Activated CD8-positive, alpha-beta memory T cell treated with anti-CD3 and anti-CD28 coated beads, Interleukin-2, amount 10 ng/mL, durations not matched to agents 7 days and 5 days (primary cell): Measurements from ENCODE around the gene TMC3. TPM values are rescaled to one million over a fixed set of nuclear protein-coding genes. Genes with fewer than 3 reads are reported as not detected.

ENCODE experiments used
- ATAC-seq: fragments of 150-1000 bp; cut with Tn5 transposase; one replicate; pipeline ENCODE4 v1.10.0; 2021; ENCODE audit warnings: moderate library complexity
- CTCF ChIA-PET: fragments of 350-600 bp; sonication (Branson Sonifier 250); formaldehyde crosslinking; loops from one replicate; lab custom pipeline; 2021; ENCODE audit warnings: antibody characterized with exemption; lab: Charles Lee
- DNase-seq: peaks from one replicate; pipeline ENCODE4 v3.0.0-alpha.2; 2020
- H3K27ac Mint-ChIP-seq: one replicate; pipeline ENCODE4 v1.8.0; 2021; ENCODE audit warnings: mild to moderate bottlenecking, mixed read lengths
- H3K27me3 Mint-ChIP-seq: one replicate; pipeline ENCODE4 v1.8.0; 2021; ENCODE audit warnings: mixed read lengths
- H3K36me3 Mint-ChIP-seq: one replicate; pipeline ENCODE4 v1.8.0; 2021; ENCODE audit warnings: mild to moderate bottlenecking, mixed read lengths
- H3K4me1 Mint-ChIP-seq: one replicate; pipeline ENCODE4 v1.8.0; 2021; ENCODE audit warnings: mixed read lengths
- H3K4me3 Mint-ChIP-seq: one replicate; pipeline ENCODE4 v1.8.0; 2021; ENCODE audit warnings: mild to moderate bottlenecking, moderate library complexity, mixed read lengths
- H3K9me3 Mint-ChIP-seq: one replicate; pipeline ENCODE4 v1.8.0; 2022; ENCODE audit warnings: low read depth, mixed read lengths
- total RNA-seq, 2 experiments: library from RNA; stranded (reverse); gene quantifications; one replicate each; pipeline ENCODE4 v1.2.3, GENCODE V29; 2021

The TMC3 gene
- total RNA-seq, 2 experiments from 2014 or later = not detected

GRCh38 chr15:81400640-81401236 lies 26.7 kb upstream of the TMC3 start:
- Mint-ChIP-seq H3K4me3 (no peak overlapping the region), H3K27me3 (peaks cover 2% of the 10 kb centered on the region), H3K4me1 (peaks cover 2% of the 10 kb centered on the region), H3K27ac (no peak overlapping the region), H3K9me3 (no peaks in the 10 kb centered on the region), H3K36me3 (no peaks in the 10 kb centered on the region)
- ATAC-seq (no peak), DNase-seq (no peak)
- CTCF ChIA-PET = interaction anchor here (0.8 to 4.3 kb wide), 12 partner anchors 9 to 294 kb away, joined by 3 to 34 read pairs (median 4); no protein-coding TSS in a partner anchor

GRCh38 chr15:81398910-81399551 lies 25.0 kb upstream of the TMC3 start:
- CTCF ChIA-PET = interaction anchor here (1.2 to 4.3 kb wide), 9 partner anchors 11 to 244 kb away, joined by 3 to 34 read pairs (median 3); no protein-coding TSS in a partner anchor
- H3K27me3 Mint-ChIP-seq = peaks cover 2% of the 10 kb centered on the region
- no peak overlapping the region for H3K4me3 Mint-ChIP-seq
- ATAC-seq (no peak), DNase-seq (no peak)
- no peaks in the 10 kb centered on the region for H3K36me3 Mint-ChIP-seq
- no peaks in the 10 kb centered on the region for H3K9me3 Mint-ChIP-seq
- no peak overlapping the region for H3K27ac Mint-ChIP-seq
- peaks cover 2% of the 10 kb centered on the region for H3K4me1 Mint-ChIP-seq

- Mint-ChIP-seq H3K27me3 (peaks cover 2% of the 10 kb centered on the region), H3K4me3 (no peak overlapping the region), H3K36me3 (no peaks in the 10 kb centered on the region), H3K4me1 (peaks cover 2% of the 10 kb centered on the region), H3K9me3 (no peaks in the 10 kb centered on the region), H3K27ac (no peak overlapping the region)
- CTCF ChIA-PET = interaction anchor here (1.2 to 4.3 kb wide), 5 partner anchors 59 to 132 kb away, joined by 3 to 34 read pairs (median 3); no protein-coding TSS in a partner anchor
- ATAC-seq = no peak
- no peak for DNase-seq
Observed at GRCh38 chr15:81398456-81398855, 24.4 kb upstream of the TMC3 start.

GRCh38 chr15:81394603-81395002 lies 20.6 kb upstream of the TMC3 start:
- Mint-ChIP-seq H3K4me3 (no peak overlapping the region), H3K27ac (no peak overlapping the region), H3K36me3 (no peaks in the 10 kb centered on the region), H3K9me3 (no peaks in the 10 kb centered on the region), H3K27me3 (no peaks in the 10 kb centered on the region), H3K4me1 (no peaks in the 10 kb centered on the region)
- DNase-seq = no peak
- no peak for ATAC-seq
- CTCF ChIA-PET = interaction anchor here (1.2 to 3.8 kb wide), 3 partner anchors 10 to 127 kb away, joined by 3 to 25 read pairs (median 12); no protein-coding TSS in a partner anchor

GRCh38 chr15:81391657-81392056 lies 17.6 kb upstream of the TMC3 start:
- ATAC-seq (no peak), DNase-seq (no peak)
- Mint-ChIP-seq H3K27me3 (no peaks in the 10 kb centered on the region), H3K9me3 (no peaks in the 10 kb centered on the region), H3K4me1 (no peaks in the 10 kb centered on the region), H3K27ac (no peak overlapping the region), H3K36me3 (no peaks in the 10 kb centered on the region), H3K4me3 (no peak overlapping the region)
- CTCF ChIA-PET = interaction anchor here (3.1 to 3.8 kb wide), 2 partner anchors 117 to 124 kb away, joined by 12 to 25 read pairs; no protein-coding TSS in a partner anchor

- no peak for DNase-seq
- Mint-ChIP-seq H3K27me3 (no peaks in the 10 kb centered on the region), H3K36me3 (no peaks in the 10 kb centered on the region), H3K4me3 (no peak overlapping the region), H3K27ac (no peak overlapping the region), H3K9me3 (no peaks in the 10 kb centered on the region), H3K4me1 (peaks cover 8% of the 10 kb centered on the region)
- ATAC-seq = no peak
- CTCF ChIA-PET = interaction anchor here (1.2 kb wide), 1 partner anchor 113 kb away, joined by 3 read pairs; no protein-coding TSS in a partner anchor
Observed at GRCh38 chr15:81388436-81388770, 14.4 kb upstream of the TMC3 start.

- CTCF ChIA-PET = interaction anchor here (0.5 to 1.2 kb wide), 2 partner anchors 112 to 156 kb away, joined by 3 read pairs; no protein-coding TSS in a partner anchor
- Mint-ChIP-seq H3K9me3 (no peaks in the 10 kb centered on the region), H3K27ac (no peak overlapping the region), H3K27me3 (no peaks in the 10 kb centered on the region), H3K4me1 (peaks cover 8% of the 10 kb centered on the region), H3K4me3 (no peak overlapping the region), H3K36me3 (no peaks in the 10 kb centered on the region)
- ATAC-seq = no peak
- no peak for DNase-seq
Observed at GRCh38 chr15:81387621-81388435, 13.8 kb upstream of the TMC3 start.

- Mint-ChIP-seq H3K9me3 (no peaks in the 10 kb centered on the region), H3K4me1 (peaks cover 8% of the 10 kb centered on the region), H3K36me3 (no peaks in the 10 kb centered on the region), H3K27ac (no peak overlapping the region), H3K4me3 (no peak overlapping the region), H3K27me3 (no peaks in the 10 kb centered on the region)
- CTCF ChIA-PET = interaction anchor here (0.5 kb wide), 1 partner anchor 155 kb away, joined by 3 read pairs; no protein-coding TSS in a partner anchor
- ATAC-seq (no peak), DNase-seq (no peak)
Observed at GRCh38 chr15:81386947-81387346, 12.9 kb upstream of the TMC3 start.

- peaks cover 8% of the 10 kb centered on the region for H3K4me1 Mint-ChIP-seq
- no peaks in the 10 kb centered on the region for H3K36me3 Mint-ChIP-seq
- no peak overlapping the region for H3K4me3 Mint-ChIP-seq
- no peak overlapping the region for H3K27ac Mint-ChIP-seq
- H3K27me3 Mint-ChIP-seq = no peaks in the 10 kb centered on the region
- no peaks in the 10 kb centered on the region for H3K9me3 Mint-ChIP-seq
- DNase-seq = no peak
- ATAC-seq = no peak
- CTCF ChIA-PET = no interaction called here
Observed at GRCh38 chr15:81385721-81386076, 11.7 kb upstream of the TMC3 start.

- H3K9me3 Mint-ChIP-seq = no peaks in the 10 kb centered on the region
- no peaks in the 10 kb centered on the region for H3K27me3 Mint-ChIP-seq
- CTCF ChIA-PET = no interaction called here
- H3K36me3 Mint-ChIP-seq = no peaks in the 10 kb centered on the region
- H3K4me1 Mint-ChIP-seq = peaks cover 11% of the 10 kb centered on the region
- ATAC-seq = no peak
- H3K27ac Mint-ChIP-seq = no peak overlapping the region
- no peak overlapping the region for H3K4me3 Mint-ChIP-seq
- DNase-seq = no peak
Observed at GRCh38 chr15:81384891-81385720, 11.1 kb upstream of the TMC3 start.

- peaks cover 11% of the 10 kb centered on the region for H3K4me1 Mint-ChIP-seq
- H3K27ac Mint-ChIP-seq = no peak overlapping the region
- ATAC-seq (no peak), DNase-seq (no peak)
- CTCF ChIA-PET = interaction anchor here (0.7 to 1.5 kb wide), 3 partner anchors 11 to 115 kb away, joined by 3 read pairs; no protein-coding TSS in a partner anchor
- H3K9me3 Mint-ChIP-seq = no peaks in the 10 kb centered on the region
- H3K36me3 Mint-ChIP-seq = no peaks in the 10 kb centered on the region
- H3K4me3 Mint-ChIP-seq = no peak overlapping the region
- H3K27me3 Mint-ChIP-seq = peaks cover 2% of the 10 kb centered on the region
Observed at GRCh38 chr15:81381720-81382119, 7.7 kb upstream of the TMC3 start.

GRCh38 chr15:81380668-81381067 lies 6.7 kb upstream of the TMC3 start:
- H3K4me3 Mint-ChIP-seq = no peak overlapping the region
- H3K4me1 Mint-ChIP-seq = peaks cover 11% of the 10 kb centered on the region

More at GRCh38 chr15:81380668-81381067, 6.7 kb upstream of the TMC3 start:
- Mint-ChIP-seq H3K27me3 (peaks cover 2% of the 10 kb centered on the region), H3K27ac (no peak overlapping the region), H3K9me3 (no peaks in the 10 kb centered on the region), H3K36me3 (no peaks in the 10 kb centered on the region)
- DNase-seq = no peak
- CTCF ChIA-PET = interaction anchor here (0.6 to 1.5 kb wide), 3 partner anchors 10 to 681 kb away, joined by 3 read pairs; no protein-coding TSS in a partner anchor
- ATAC-seq = no peak
